Tibial artery (tissue), 4 donors: ENCODE results near the gene PARD3B.

Experiments used
- DNase-seq, 2 donors: peaks; one replicate each; pipeline ENCODE4 v3.0.0-alpha.2; 2019
- H3K27ac ChIP-seq, 2 donors: fragments of 200-600 bp; sonication (generic) in 1 of 2; 1 replicate in 1 of 2; 2 replicates in 1 of 2; pipeline ENCODE4 v1.5.1; 2018 to 2019; ENCODE audit warnings: mild to moderate bottlenecking in 1 of 2
- H3K27me3 ChIP-seq, 2 donors: fragments of 200-600 bp; sonication (generic) in 1 of 2; one replicate each; pipeline versions ENCODE4 v1.5.1 to v1.6.0; 2016 to 2019
- H3K36me3 ChIP-seq, 3 donors: fragments of 200-600 bp; sonication (generic) in 2 of 3; one replicate each; pipeline ENCODE4 v1.5.1; 2016 to 2019; ENCODE audit warnings: mild to moderate bottlenecking in 2 of 3
- H3K4me1 ChIP-seq, 4 donors: fragments of 200-600 bp; sonication (generic) in 2 of 4; 1 replicate in 3 of 4; 2 replicates in 1 of 4; pipeline ENCODE4 v1.5.1; 2016 to 2019
- H3K4me3 ChIP-seq, 2 donors: fragments of 200-600 bp; sonication (generic) in 1 of 2; 1 replicate in 1 of 2; 2 replicates in 1 of 2; pipeline ENCODE4 v1.5.1; 2018 to 2019; ENCODE audit warnings: mild to moderate bottlenecking in 2 of 2
- H3K9me3 ChIP-seq, 3 donors: fragments of 200-600 bp; sonication (generic) in 1 of 3; one replicate each; pipeline ENCODE4 v1.5.1; 2016 to 2019
- intact Hi-C: fragments of 100-400 bp; cut with DNase I; formaldehyde crosslinking; loops from one replicate; pipeline ENCODE4 v1.15.0; 2023; ENCODE audit warnings: low total_unique reads
- TF ChIP-seq, protein P1 (sequence below), 2 experiments: fragments of 200-600 bp in 1 of 2; fragments of 450-650 bp in 1 of 2; IDR thresholded peaks; one replicate each; pipeline ENCODE4 v1.5.1; 2017 to 2019; ENCODE audit warnings: antibody characterized with exemption in 2 of 2, mild to moderate bottlenecking in 1 of 2, moderate library complexity in 1 of 2

PARD3B gene

DNA sequence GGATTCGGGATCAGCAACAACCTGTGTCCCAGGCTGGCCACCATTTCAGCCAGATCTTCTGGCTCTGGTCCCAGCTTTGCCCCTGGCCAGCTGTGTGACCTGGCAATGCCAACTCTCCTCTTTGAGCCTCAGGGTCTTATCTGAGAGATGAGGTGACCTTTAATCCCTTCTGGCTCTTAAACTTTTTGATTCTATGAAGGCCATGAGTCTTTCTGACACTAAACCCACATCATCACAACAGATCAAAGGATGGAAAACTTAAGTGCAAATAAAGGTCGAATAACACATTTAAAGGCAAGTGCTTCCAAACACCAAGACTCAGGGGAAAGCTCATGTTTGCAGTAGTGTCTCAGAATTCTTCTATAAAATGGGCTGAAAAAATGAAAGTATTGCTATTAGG is 645.3 kb downstream of the PARD3B start:
- Histone ChIP-seq H3K9me3 (no peaks in the 10 kb centered on the region), H3K27ac (no peak overlapping the region), H3K4me3 (no peak overlapping the region), H3K4me1 (no peaks in the 10 kb centered on the region), H3K27me3 (no peaks in the 10 kb centered on the region), H3K36me3 (peaks cover 5 to 7% (median 7%) of the 10 kb centered on the region in 3 donors)
- DNase-seq = no peak
- TF ChIP-seq, protein P1, sequence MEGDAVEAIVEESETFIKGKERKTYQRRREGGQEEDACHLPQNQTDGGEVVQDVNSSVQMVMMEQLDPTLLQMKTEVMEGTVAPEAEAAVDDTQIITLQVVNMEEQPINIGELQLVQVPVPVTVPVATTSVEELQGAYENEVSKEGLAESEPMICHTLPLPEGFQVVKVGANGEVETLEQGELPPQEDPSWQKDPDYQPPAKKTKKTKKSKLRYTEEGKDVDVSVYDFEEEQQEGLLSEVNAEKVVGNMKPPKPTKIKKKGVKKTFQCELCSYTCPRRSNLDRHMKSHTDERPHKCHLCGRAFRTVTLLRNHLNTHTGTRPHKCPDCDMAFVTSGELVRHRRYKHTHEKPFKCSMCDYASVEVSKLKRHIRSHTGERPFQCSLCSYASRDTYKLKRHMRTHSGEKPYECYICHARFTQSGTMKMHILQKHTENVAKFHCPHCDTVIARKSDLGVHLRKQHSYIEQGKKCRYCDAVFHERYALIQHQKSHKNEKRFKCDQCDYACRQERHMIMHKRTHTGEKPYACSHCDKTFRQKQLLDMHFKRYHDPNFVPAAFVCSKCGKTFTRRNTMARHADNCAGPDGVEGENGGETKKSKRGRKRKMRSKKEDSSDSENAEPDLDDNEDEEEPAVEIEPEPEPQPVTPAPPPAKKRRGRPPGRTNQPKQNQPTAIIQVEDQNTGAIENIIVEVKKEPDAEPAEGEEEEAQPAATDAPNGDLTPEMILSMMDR (IDR thresholded peaks at IDR 0.05) = no peak
- intact Hi-C loops = no loop called here

DNA sequence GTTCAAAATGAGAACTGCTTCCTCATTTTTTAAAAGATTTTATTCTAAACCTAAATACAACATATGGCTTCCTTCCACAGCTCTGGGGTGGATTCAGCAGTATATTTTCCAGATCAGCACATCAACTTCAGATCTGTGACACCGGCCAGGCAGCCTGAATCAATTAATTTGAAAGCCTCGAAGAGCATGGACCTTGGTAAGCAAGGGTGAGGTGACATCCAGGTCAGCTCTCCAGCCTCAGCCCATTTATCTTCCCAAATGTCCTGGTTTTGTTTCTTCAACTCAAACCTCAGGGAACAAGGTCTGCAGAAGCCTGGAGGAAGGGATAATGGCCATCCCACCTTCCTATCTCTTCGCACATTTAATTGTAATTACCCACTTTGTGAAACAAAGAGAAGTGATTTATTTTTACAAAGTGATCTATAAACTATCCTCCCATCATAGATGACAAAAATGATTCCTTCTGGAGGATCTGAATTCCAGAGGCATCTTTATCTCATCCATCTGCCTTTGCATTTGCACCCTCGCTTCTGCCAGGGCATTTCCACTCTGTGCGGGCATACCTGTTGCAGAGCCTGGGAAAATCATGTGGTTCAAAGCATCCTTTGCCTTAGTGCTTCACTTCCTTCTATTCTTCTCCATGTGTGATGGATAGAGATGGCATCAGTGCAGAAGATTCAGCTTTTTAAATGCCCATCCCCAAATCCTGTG is 648.0 kb downstream of the PARD3B start:
- peaks cover 0 to 3% (median 0%) of the 10 kb centered on the region in 4 donors for H3K4me1 ChIP-seq
- intact Hi-C loops = no loop called here
- no peaks in the 10 kb centered on the region for H3K27me3 ChIP-seq
- H3K36me3 ChIP-seq = peaks cover 5 to 7% (median 7%) of the 10 kb centered on the region in 3 donors
- TF ChIP-seq, protein P1 (IDR thresholded peaks at IDR 0.05) = no peak
- no peak for DNase-seq
- H3K27ac ChIP-seq = no peak overlapping the region
- H3K4me3 ChIP-seq = no peak overlapping the region
- no peaks in the 10 kb centered on the region for H3K9me3 ChIP-seq

DNA sequence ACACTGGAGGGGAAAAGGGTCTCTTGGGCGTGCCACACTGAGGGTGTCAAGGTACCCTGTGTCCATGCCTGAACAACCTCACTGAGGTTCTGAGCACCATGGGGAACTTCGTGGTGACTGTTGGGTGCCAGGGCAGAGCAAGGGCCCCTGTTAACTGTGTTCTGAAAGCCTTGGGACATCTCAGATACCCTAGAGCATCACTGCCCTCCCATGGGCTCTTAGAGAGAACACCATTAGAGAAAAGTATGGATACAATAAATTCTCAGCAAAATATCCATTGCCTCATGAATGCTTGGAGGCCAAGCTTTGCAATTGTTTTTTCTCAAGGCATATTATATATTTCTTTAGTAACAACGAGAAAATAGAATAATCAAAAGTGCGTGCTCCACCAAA is 648.6 kb downstream of the PARD3B start:
- TF ChIP-seq, protein P1 (IDR thresholded peaks at IDR 0.05) = no peak
- intact Hi-C loops = no loop called here
- peaks cover 0 to 3% (median 0%) of the 10 kb centered on the region in 4 donors for H3K4me1 ChIP-seq

DNA sequence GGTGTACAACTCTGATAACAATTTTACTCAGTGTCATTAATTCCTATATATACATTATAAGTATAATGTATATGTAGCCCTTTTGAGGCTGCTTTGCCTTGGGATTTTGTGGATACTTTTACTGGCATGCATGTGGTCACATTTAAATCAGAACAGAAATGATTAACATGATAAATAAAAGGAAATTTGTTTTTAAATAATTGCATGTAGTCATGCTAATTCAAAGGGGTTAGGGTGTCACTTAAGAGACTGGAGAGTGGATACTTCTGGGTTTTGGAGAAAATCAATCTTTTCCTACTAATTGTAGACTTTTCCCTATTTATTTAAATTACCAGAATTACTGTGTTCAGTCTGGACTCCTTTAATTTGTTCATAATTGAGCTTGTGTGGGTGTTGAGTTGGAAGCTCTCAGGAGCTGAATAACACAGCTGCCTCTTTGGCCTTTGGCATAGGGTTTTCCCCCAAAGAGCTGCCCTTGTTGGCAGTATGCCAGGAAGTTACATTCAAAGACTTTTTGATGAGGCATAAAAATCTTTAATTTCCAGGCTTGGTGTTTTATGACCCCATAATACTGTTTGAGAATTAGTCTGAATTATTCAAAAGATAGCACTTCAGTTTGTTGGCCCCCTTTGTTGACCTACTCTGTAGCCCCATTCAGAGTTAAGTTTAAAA is 652.3 kb downstream of the PARD3B start:
- intact Hi-C loops = no loop called here
- no peak overlapping the region for H3K4me3 ChIP-seq
- H3K27me3 ChIP-seq = no peaks in the 10 kb centered on the region
- TF ChIP-seq, protein P1 (IDR thresholded peaks at IDR 0.05) = no peak
- no peak overlapping the region for H3K27ac ChIP-seq
- H3K36me3 ChIP-seq = peaks cover 5 to 7% (median 7%) of the 10 kb centered on the region in 3 donors
- H3K9me3 ChIP-seq = no peaks in the 10 kb centered on the region
- DNase-seq = no peak
- H3K4me1 ChIP-seq = peaks cover 0 to 3% (median 0%) of the 10 kb centered on the region in 4 donors

More for the DNA sequence above, 648.6 kb downstream of the PARD3B start:
- no peak for DNase-seq
- no peak overlapping the region for H3K27ac ChIP-seq
- peaks cover 5 to 7% (median 7%) of the 10 kb centered on the region in 3 donors for H3K36me3 ChIP-seq
- H3K4me3 ChIP-seq = no peak overlapping the region
- H3K27me3 ChIP-seq = no peaks in the 10 kb centered on the region
- H3K9me3 ChIP-seq = no peaks in the 10 kb centered on the region

DNA sequence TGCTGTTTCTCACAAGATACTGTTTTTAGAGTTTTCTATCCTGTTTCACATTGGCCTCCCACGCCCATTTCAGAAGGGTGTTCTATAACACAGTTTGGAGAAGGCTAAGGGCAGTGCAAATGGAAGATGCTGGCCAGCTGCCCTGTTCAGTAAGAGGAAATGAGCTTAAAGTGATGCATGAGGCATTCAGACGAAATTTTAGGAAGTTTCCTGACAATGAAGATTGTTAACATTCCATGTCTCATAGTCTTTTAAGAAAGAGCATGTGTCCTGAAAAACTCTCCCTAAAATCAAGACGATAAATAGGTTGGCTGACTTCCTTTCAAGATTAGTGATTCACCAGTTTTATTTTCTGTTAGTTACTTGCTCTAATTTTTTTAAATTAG is 652.9 kb downstream of the PARD3B start:
- intact Hi-C loops = no loop called here
- no peaks in the 10 kb centered on the region for H3K27me3 ChIP-seq
- H3K4me3 ChIP-seq = no peak overlapping the region

More for the DNA sequence above, 652.9 kb downstream of the PARD3B start:
- Histone ChIP-seq H3K36me3 (peaks cover 4 to 7% (median 7%) of the 10 kb centered on the region in 3 donors), H3K4me1 (peaks cover 0 to 3% (median 0%) of the 10 kb centered on the region in 4 donors), H3K27ac (no peak overlapping the region), H3K9me3 (no peaks in the 10 kb centered on the region)
- no peak for DNase-seq
- TF ChIP-seq, protein P1 (IDR thresholded peaks at IDR 0.05) = no peak
